ENCODE results near the gene HRH2. TPM values are rescaled to one million over a fixed set of nuclear protein-coding genes. Genes with fewer than 3 reads are reported as not detected.
A peak's percentile ranks its signal among the peaks of the same experiment; 100 is the strongest.

The HRH2 gene
- total and polyA plus RNA-seq, 3 experiments from 2014 or later: 1.3 to 29.6 (median 28.9) TPM

DNA sequence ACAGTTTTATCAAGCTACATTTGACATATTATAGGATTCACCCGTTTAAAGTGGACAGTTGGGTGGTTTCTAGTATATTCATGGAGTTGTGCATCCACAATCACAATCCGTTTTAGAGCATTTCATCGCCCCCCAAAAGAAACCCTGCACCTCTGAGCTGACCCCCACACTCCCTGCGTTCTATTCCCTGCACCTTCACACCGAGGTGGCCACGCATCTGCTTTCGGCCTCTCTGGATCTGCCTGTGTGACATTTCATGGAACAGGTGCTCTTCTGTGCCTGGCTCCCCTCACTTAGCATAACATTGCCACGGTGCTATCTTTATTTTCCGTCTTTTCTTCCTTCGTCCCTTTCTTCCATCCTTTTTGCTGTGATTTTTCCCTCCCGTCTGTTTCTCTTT is 32.7 kb downstream of the HRH2 start:
- Mint-ChIP-seq H3K27me3 (peaks cover 2 to 12% of the 10 kb centered on the region in 2 donors), H3K4me1 (peaks cover 2 to 4% (median 4%) of the 10 kb centered on the region in 3 donors), H3K36me3 (peaks cover 0 to 4% (median 2%) of the 10 kb centered on the region in 3 donors), H3K9me3 (no peaks in the 10 kb centered on the region), H3K4me3 (no peak overlapping the region), H3K27ac (peak overlapping the region in 2 of 8 donors; percentile 14 to 61)
- POLR2A ChIA-PET: no interaction called here
- CTCF ChIA-PET: interaction anchor here (1.1 to 2.1 kb wide), 4 partner anchors 10 to 157 kb away, joined by 3 to 8 read pairs (median 4); no protein-coding TSS in a partner anchor
- Histone ChIP-seq H3K27me3 (ENCODE audit: insufficient read depth, low read length, poor library complexity, severe bottlenecking) (no peaks in the 10 kb centered on the region), H3K4me1 (ENCODE audit: insufficient read depth, low read length) (peaks cover 10% of the 10 kb centered on the region), H3K36me3 (ENCODE audit: insufficient read depth, low read length) (no peaks in the 10 kb centered on the region), H3K4me3 (ENCODE audit: low read length) (no peak overlapping the region), H3K27ac (ENCODE audit: low read depth, low read length) (no peak overlapping the region), H3K9me3 (ENCODE audit: low read length) (no peaks in the 10 kb centered on the region)
- no peak for DNase-seq

DNA sequence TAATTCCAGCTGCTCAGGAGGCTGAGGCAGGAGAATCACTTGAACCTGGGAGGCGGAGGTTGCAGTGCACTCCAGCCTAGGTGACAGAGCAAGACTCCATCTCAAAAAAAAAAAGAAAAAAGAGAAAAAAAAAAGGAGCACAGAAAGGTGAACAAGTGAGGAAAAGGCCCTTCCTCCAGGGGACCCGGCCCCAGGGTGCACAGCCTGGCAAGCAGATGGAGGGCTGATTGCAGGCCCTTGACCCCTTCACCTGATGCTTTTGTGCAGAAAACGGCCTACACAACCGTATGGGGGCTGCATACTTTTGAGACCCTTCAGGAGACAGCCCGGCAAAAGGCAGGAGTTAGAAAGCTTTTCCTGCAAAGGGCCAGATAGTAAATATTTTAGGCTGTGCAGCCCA is 33.9 kb downstream of the HRH2 start:
- no peak for DNase-seq
- Mint-ChIP-seq H3K36me3 (peaks cover 0 to 2% (median 0%) of the 10 kb centered on the region in 3 donors), H3K27me3 (peaks cover 2 to 12% of the 10 kb centered on the region in 2 donors), H3K27ac (no peak overlapping the region), H3K4me1 (peaks cover 13 to 15% (median 14%) of the 10 kb centered on the region in 3 donors), H3K4me3 (no peak overlapping the region), H3K9me3 (no peaks in the 10 kb centered on the region)
- Histone ChIP-seq H3K9me3 (ENCODE audit: low read length) (no peaks in the 10 kb centered on the region), H3K4me3 (ENCODE audit: low read length) (no peak overlapping the region), H3K27ac (ENCODE audit: low read depth, low read length) (no peak overlapping the region), H3K36me3 (ENCODE audit: insufficient read depth, low read length) (no peaks in the 10 kb centered on the region), H3K27me3 (ENCODE audit: insufficient read depth, low read length, poor library complexity, severe bottlenecking) (no peaks in the 10 kb centered on the region), H3K4me1 (ENCODE audit: insufficient read depth, low read length) (peaks cover 22% of the 10 kb centered on the region)
- ChIA-PET POLR2A (no interaction called here), CTCF (no interaction called here)

DNA sequence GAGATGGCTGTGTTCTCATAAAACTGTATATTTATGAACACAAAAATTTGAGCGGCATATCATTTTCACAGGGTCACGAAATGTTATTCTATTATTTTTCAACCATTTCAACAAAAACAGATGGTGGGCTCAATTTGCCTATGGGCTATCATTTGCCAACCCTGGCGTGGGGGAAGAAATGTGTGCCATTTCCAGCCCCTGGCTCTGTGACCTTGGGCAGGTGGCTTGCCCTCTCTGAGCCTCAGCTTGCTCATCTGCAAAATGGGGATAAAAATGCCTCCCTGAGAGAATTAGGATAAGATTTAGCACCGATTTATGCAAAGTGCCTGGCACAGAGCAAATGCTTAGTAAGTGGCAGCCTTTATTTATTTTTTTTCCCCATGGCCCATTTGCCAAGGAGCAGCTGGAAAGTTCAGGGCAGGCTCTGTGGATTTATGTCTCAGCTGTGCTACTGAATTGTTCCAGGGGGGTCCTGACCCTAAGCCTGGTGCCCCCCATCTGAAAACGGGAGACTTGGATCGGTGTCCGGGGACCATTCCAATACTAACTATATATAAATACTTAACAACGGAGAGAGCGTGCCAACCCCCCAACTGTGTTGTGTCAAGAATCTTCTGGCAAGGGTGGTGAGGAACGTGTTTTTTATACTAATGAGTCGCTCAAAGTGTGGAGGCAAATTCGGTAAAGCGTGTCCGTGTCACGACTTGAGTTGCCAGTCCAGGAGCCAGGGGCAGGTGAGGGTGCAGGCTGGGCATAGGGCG is 34.5 kb downstream of the HRH2 start:
- Mint-ChIP-seq H3K36me3 (peaks cover 0 to 2% (median 0%) of the 10 kb centered on the region in 3 donors), H3K27me3 (peaks cover 2 to 12% of the 10 kb centered on the region in 2 donors), H3K27ac (peak overlapping the region in 1 of 8 donors; percentile 2), H3K4me3 (no peak overlapping the region), H3K9me3 (no peaks in the 10 kb centered on the region), H3K4me1 (peaks cover 13 to 16% (median 16%) of the 10 kb centered on the region in 3 donors)
- H3K27ac ChIP-seq (ENCODE audit: low read depth, low read length): no peak overlapping the region
- H3K4me3 ChIP-seq (ENCODE audit: low read length): no peak overlapping the region
- no peaks in the 10 kb centered on the region for H3K36me3 ChIP-seq (ENCODE audit: insufficient read depth, low read length)
- DNase-seq: no peak
- no peaks in the 10 kb centered on the region for H3K27me3 ChIP-seq (ENCODE audit: insufficient read depth, low read length, poor library complexity, severe bottlenecking)
- ChIA-PET POLR2A (no interaction called here), CTCF (no interaction called here)
- peaks cover 24% of the 10 kb centered on the region for H3K4me1 ChIP-seq (ENCODE audit: insufficient read depth, low read length)
- no peaks in the 10 kb centered on the region for H3K9me3 ChIP-seq (ENCODE audit: low read length)

DNA sequence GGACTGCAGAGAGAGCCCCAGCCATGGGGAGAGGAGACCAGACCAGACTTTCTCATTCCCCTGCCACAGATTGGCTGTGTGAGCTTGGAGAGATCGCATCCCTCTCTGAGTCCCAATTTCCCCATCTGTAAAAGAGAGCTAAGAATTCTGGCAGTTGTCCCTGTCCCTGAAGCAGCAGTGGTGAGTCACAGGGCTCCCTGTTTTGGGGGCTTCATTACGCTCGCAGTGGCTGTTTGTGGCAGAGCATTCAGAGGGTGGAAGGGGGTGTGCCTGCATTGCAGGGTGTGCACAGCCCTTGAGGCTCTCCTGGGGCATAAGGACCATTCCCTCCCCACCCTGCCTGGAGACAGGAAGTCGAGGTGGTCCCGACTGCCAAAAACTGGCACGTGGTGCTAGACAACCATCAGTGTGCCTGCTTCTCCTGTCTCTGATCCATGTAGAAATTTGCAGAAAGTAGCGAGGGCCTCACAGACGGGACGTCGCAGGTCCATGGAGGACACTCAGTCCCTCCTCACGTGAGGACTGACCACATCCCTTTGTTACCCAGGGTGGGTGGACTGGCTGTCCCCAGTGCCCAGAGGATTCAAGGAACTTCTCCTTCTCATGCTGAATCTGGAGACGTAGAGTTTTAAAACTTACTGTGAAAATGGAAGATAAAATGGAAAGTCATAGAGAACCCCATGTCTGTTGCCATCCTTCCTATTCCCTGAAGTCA is 35.3 kb downstream of the HRH2 start:
- DNase-seq: no peak
- Mint-ChIP-seq H3K9me3 (no peaks in the 10 kb centered on the region), H3K27me3 (peaks cover 2 to 8% of the 10 kb centered on the region in 2 donors), H3K27ac (peak overlapping the region in 1 of 8 donors; percentile 2), H3K4me3 (no peak overlapping the region), H3K4me1 (peaks cover 13 to 23% (median 20%) of the 10 kb centered on the region in 3 donors), H3K36me3 (no peaks in the 10 kb centered on the region)
- Histone ChIP-seq H3K27ac (ENCODE audit: low read depth, low read length) (no peak overlapping the region), H3K27me3 (ENCODE audit: insufficient read depth, low read length, poor library complexity, severe bottlenecking) (no peaks in the 10 kb centered on the region), H3K4me1 (ENCODE audit: insufficient read depth, low read length) (peaks cover 24% of the 10 kb centered on the region), H3K36me3 (ENCODE audit: insufficient read depth, low read length) (no peaks in the 10 kb centered on the region), H3K9me3 (ENCODE audit: low read length) (no peaks in the 10 kb centered on the region), H3K4me3 (ENCODE audit: low read length) (no peak overlapping the region)
- CTCF ChIA-PET: interaction anchor here (1.2 kb wide), 1 partner anchor 159 kb away, joined by 5 read pairs; no protein-coding TSS in a partner anchor
- POLR2A ChIA-PET: no interaction called here

DNA sequence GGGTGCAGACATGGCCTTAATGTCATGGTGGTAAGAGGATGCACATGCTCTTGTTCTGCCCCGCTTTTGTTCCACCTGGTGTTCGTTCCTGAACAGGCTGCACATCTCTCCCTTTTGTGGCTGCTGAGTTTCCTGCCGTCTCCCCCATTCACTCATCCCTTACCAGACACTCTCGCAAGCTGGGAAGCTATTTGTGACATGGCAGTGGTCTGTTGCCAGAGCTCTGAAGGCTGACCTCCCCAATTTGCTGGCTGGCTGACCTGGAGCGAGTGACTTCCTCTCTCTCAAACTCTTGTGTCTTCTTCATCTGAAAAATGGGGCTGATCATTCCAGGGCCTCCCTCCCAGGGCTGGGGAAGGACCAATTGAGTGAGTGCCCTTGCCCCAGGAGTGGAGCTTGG is 35.9 kb downstream of the HRH2 start:
- H3K4me1 Mint-ChIP-seq: peaks cover 13 to 25% (median 20%) of the 10 kb centered on the region in 3 donors

DNA sequence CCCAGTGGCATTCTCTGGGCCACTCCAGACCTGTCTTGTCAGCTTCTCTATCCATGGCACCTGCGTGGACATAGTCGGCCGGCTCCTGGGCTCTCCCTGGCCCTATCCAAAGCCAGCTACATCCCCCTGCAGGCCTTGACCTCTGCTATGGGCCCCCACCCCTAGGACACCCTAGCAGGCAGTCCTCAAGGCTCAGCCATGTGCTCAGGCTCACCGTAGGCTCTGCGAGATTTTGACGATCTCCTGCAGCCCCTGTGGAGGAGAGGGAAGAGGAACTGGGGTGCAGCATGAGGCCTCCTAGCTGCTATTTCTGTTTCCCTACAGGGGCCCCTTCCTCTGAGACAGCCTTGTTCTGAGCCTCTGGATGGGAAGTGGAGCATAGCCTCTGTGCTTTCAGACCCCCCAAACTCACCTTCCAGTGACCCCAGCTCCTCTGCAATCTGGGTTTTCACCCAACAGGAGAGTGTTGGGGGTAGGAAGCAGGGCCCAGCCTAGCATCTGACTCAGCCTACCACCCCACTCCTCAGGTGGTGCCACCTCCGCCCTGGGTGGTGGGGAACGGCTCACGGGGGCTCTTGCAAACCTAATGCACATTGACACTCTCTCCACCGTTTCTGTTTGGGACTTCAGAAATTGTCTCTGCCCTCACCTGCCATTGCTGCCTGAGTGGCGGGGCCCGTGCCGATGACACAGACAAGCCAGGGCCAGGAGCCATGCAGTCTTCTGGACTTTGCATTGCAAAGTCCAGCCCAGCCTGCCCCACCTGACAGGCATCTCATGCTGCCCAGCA is 36.7 kb downstream of the HRH2 start:
- no peaks in the 10 kb centered on the region for H3K36me3 Mint-ChIP-seq
- peaks cover 4 to 6% of the 10 kb centered on the region in 2 donors for H3K27me3 Mint-ChIP-seq
- no peak for DNase-seq
- H3K27me3 ChIP-seq (ENCODE audit: insufficient read depth, low read length, poor library complexity, severe bottlenecking): no peaks in the 10 kb centered on the region
- no peaks in the 10 kb centered on the region for H3K36me3 ChIP-seq (ENCODE audit: insufficient read depth, low read length)
- H3K4me3 ChIP-seq (ENCODE audit: low read length): no peak overlapping the region
- POLR2A ChIA-PET: no interaction called here
- H3K4me3 Mint-ChIP-seq: no peak overlapping the region
- H3K27ac Mint-ChIP-seq: peak overlapping the region in 1 of 8 donors; percentile 70
- peaks cover 24% of the 10 kb centered on the region for H3K4me1 ChIP-seq (ENCODE audit: insufficient read depth, low read length)
- no peaks in the 10 kb centered on the region for H3K9me3 ChIP-seq (ENCODE audit: low read length)
- peaks cover 13 to 25% (median 20%) of the 10 kb centered on the region in 3 donors for H3K4me1 Mint-ChIP-seq
- CTCF ChIA-PET: interaction anchor here (1.2 kb wide), 1 partner anchor 161 kb away, joined by 5 read pairs; no protein-coding TSS in a partner anchor
- no peaks in the 10 kb centered on the region for H3K9me3 Mint-ChIP-seq
- no peak overlapping the region for H3K27ac ChIP-seq (ENCODE audit: low read depth, low read length)

More for the DNA sequence above, 35.9 kb downstream of the HRH2 start:
- H3K9me3 Mint-ChIP-seq: no peaks in the 10 kb centered on the region
- POLR2A ChIA-PET: no interaction called here
- CTCF ChIA-PET: interaction anchor here (1.2 kb wide), 1 partner anchor 160 kb away, joined by 5 read pairs; no protein-coding TSS in a partner anchor
- no peaks in the 10 kb centered on the region for H3K27me3 ChIP-seq (ENCODE audit: insufficient read depth, low read length, poor library complexity, severe bottlenecking)
- H3K9me3 ChIP-seq (ENCODE audit: low read length): no peaks in the 10 kb centered on the region
- peak overlapping the region in 1 of 8 donors; percentile 61 for H3K27ac Mint-ChIP-seq
- peaks cover 24% of the 10 kb centered on the region for H3K4me1 ChIP-seq (ENCODE audit: insufficient read depth, low read length)
- no peaks in the 10 kb centered on the region for H3K36me3 Mint-ChIP-seq
- H3K4me3 Mint-ChIP-seq: no peak overlapping the region
- no peak overlapping the region for H3K27ac ChIP-seq (ENCODE audit: low read depth, low read length)
- no peak overlapping the region for H3K4me3 ChIP-seq (ENCODE audit: low read length)
- no peak for DNase-seq
- peaks cover 2 to 6% of the 10 kb centered on the region in 2 donors for H3K27me3 Mint-ChIP-seq
- H3K36me3 ChIP-seq (ENCODE audit: insufficient read depth, low read length): no peaks in the 10 kb centered on the region

DNA sequence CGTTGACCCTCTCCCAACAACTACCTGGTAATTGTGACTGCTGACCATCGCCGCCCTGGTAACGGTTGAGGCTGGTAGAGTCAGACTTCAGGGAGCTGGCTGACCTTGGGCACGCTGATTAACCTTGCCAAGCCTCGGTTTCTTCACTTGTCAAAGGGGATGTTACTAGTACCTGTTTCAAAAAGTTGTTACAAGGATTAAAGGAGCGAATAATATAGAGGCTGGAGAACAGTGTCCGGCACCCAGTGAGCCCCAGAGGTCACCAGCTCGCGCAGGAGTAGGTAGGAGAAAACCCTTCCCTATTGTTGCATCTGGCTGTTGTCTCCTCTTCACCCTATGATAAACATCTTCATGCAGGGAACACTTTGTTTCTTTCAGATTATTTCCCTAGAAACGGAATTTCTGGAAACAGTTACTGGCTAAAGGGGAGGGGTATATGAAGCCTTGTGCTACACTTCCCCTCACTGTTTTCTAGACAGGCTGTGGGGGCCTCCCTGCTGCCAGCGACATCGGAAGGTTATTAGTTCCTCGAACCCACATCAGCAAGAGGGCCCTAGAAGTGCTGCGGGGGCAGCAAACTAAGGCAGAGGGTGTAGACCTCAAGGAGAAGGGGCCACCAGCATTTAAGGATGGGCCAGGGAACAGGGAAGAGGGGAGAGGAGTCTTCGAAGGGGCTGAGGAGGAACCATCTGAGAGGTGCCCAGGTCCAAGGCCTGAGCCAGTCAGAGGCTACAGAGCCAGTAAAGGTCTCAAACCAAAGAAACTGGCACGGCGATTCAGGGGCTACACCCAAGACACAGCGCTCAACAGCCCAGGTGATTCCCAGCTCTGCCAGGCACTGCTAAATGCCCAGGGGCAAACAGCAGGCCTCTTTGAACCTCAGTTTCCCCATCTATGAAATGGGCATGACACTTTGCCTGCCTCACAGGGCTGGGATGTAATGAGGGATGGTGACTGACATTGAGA is 37.6 kb downstream of the HRH2 start:
- POLR2A ChIA-PET: no interaction called here
- Histone ChIP-seq H3K27ac (ENCODE audit: low read depth, low read length) (no peak overlapping the region), H3K36me3 (ENCODE audit: insufficient read depth, low read length) (no peaks in the 10 kb centered on the region), H3K9me3 (ENCODE audit: low read length) (no peaks in the 10 kb centered on the region), H3K4me3 (ENCODE audit: low read length) (no peak overlapping the region), H3K27me3 (ENCODE audit: insufficient read depth, low read length, poor library complexity, severe bottlenecking) (no peaks in the 10 kb centered on the region), H3K4me1 (ENCODE audit: insufficient read depth, low read length) (peaks cover 23% of the 10 kb centered on the region)
- no peaks in the 10 kb centered on the region for H3K9me3 Mint-ChIP-seq
- no peaks in the 10 kb centered on the region for H3K36me3 Mint-ChIP-seq
- H3K27ac Mint-ChIP-seq: peak overlapping the region in 5 of 8 donors; percentile 45 to 81 (median 47)
- DNase-seq: no peak
- H3K27me3 Mint-ChIP-seq: peaks cover 4 to 5% of the 10 kb centered on the region in 2 donors
- H3K4me3 Mint-ChIP-seq: peak overlapping the region in 1 of 7 donors; percentile 49
- H3K4me1 Mint-ChIP-seq: peaks cover 13 to 25% (median 20%) of the 10 kb centered on the region in 3 donors
- CTCF ChIA-PET: interaction anchor here (3.6 kb wide), 1 partner anchor 161 kb away, joined by 24 read pairs; no protein-coding TSS in a partner anchor

Data from CD8-positive, alpha-beta memory T cell (primary cell).